ENCODE results near the gene LRPPRC. TPM values are rescaled to one million over a fixed set of nuclear protein-coding genes. Genes with fewer than 3 reads are reported as not detected.

Gene LRPPRC
- total RNA-seq, 2 experiments from 2014 or later = 72.8 to 74.8 TPM

DNA sequence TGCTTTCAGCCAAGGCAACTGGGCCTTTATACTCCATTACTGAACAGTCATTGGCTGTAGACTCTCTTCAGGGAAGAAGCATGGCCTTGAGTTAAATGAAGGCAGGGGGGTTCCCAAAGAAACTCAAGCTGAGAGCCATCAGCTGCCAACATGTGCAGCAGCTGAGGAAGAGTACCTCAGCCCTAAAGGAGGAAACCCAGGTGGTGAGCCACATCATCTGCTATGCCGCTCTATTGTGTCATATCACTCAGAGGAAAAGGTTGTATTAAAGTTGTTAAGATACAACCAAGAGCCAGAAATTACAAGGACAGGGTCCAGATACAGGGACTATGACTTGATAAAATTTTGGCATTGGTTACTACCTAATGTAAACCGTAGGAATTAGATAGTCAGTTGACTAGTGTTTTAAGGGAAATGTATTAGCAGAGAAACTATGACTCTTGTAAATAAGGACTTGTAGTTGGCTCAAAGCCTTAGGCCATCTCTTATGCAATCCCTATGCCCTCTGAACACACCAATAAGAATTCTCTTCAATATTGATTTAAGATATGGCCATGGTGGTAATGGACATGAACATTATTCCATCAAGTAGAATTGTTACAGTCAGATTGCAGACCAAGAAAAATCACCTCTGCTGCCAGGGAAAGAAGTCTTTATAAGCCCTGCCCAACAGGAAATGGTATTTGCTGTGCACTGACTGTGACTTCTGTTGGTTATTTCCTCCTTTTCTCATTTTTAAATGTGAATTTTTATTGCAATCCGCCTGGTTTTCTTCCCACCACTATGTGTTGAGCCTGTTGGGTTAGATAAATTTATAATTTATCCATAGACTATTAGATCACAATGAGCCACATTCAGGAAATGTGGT, 9.2 kb upstream of the LRPPRC start:
- Mint-ChIP-seq H3K9me3 (no peaks in the 10 kb centered on the region), H3K27ac (peak overlapping the region; percentile 58), H3K4me1 (peaks cover 12% of the 10 kb centered on the region), H3K4me3 (peak overlapping the region; percentile 51), H3K27me3 (no peaks in the 10 kb centered on the region), H3K36me3 (no peaks in the 10 kb centered on the region)
- POLR2A ChIA-PET = interaction anchor here (1.0 kb wide), 1 partner anchor 8 kb away, joined by 3 read pairs; no protein-coding TSS in a partner anchor
- ATAC-seq (ENCODE audit: low read depth) (peak; percentile 61), DNase-seq (no peak)

DNA sequence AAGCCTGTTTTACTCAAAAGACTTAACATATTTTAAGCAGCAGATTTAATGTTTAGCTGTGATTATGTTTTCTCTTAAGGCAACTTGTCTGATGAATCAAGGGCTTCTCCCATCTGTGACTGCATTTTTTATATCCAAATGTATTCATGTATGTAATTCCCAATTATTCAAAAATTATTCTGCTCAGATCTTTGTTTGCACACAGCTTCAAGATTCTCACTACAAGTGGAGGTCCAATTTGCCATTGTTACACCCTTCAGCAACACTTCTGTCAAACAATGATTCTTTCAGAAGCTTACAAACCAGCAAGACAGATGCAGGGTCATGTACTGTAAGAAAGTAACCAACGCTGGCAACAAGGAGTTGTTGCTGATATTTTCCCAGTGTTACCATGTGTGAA, 5.9 kb upstream of the LRPPRC start:
- ATAC-seq (ENCODE audit: low read depth) = no peak
- DNase-seq = no peak
- H3K27ac Mint-ChIP-seq = no peak overlapping the region
- H3K9me3 Mint-ChIP-seq = no peaks in the 10 kb centered on the region
- no peaks in the 10 kb centered on the region for H3K27me3 Mint-ChIP-seq
- H3K4me3 Mint-ChIP-seq = no peak overlapping the region
- peaks cover 12% of the 10 kb centered on the region for H3K4me1 Mint-ChIP-seq
- POLR2A ChIA-PET = no interaction called here
- no peaks in the 10 kb centered on the region for H3K36me3 Mint-ChIP-seq

DNA sequence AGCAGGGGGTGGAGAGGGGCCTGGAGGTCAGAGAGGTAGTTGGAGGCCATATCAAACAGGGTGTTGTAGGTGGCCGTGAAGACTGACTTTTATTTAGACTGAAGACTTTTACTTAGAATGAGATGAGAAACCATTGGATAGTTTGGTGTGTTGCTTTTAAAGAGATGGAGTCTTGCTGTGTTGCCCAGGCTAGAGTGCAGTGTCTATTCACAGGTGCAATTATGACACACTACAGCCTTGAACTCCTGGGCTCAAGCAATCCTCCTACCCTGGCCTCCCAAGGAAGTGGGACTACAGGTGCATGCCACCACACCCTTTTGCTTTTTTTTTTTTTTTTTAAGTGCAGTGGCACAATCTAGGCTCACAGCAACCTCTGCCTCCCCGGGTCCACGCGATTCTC, 2.5 kb upstream of the LRPPRC start:
- Mint-ChIP-seq H3K4me3 (no peak overlapping the region), H3K27ac (no peak overlapping the region), H3K36me3 (peaks cover 5% of the 10 kb centered on the region), H3K9me3 (no peaks in the 10 kb centered on the region), H3K27me3 (no peaks in the 10 kb centered on the region), H3K4me1 (peaks cover 20% of the 10 kb centered on the region)
- DNase-seq (no peak), ATAC-seq (ENCODE audit: low read depth) (no peak)
- POLR2A ChIA-PET = no interaction called here

DNA sequence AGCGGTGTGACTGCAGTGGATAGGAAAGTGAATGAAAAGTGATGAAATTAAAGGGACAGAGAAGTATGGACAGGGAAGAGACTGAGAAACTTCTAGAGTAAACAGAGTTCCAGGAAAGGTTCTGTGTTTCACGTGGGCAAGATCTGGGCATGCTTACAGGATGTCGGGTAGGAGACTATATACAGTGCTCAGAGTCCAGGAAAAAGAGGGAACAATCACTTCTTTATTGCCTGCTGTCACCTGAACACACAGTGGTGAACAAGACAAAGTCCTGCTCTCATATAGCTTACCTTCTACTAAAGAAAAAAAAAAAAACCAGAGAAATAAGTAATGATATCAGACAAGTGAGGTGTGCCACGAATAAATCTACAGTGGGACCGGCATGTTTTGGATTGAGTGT, 2.4 kb downstream of the LRPPRC start:
- Mint-ChIP-seq H3K27me3 (no peaks in the 10 kb centered on the region), H3K4me1 (peaks cover 42% of the 10 kb centered on the region), H3K36me3 (peaks cover 23% of the 10 kb centered on the region), H3K27ac (no peak overlapping the region), H3K9me3 (no peaks in the 10 kb centered on the region), H3K4me3 (peak overlapping the region; percentile 86)
- POLR2A ChIA-PET = no interaction called here
- no peak for ATAC-seq (ENCODE audit: low read depth)
- no peak for DNase-seq

DNA sequence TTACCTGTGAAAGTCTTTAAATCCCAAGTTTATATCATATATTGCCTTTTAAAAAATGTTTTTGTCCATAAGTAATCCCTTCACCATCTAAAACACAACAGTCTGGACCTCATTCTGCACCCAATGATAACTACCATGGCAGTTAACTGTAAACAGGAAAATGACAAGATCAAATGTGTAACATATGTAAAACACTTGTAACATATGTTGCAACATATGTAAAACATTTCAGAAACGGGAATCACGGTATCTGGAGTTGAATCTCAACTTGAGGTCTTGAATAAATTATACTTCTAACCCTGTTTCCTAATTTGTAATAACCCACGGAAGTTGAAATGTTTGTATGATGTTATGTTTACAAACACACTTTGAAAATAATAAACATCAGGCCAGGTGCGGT, 6.2 kb downstream of the LRPPRC start:
- ATAC-seq (ENCODE audit: low read depth) = no peak
- H3K4me3 Mint-ChIP-seq = no peak overlapping the region
- no peaks in the 10 kb centered on the region for H3K27me3 Mint-ChIP-seq
- peaks cover 25% of the 10 kb centered on the region for H3K36me3 Mint-ChIP-seq
- DNase-seq = no peak
- H3K27ac Mint-ChIP-seq = no peak overlapping the region
- no peaks in the 10 kb centered on the region for H3K9me3 Mint-ChIP-seq
- POLR2A ChIA-PET = no interaction called here
- H3K4me1 Mint-ChIP-seq = peaks cover 37% of the 10 kb centered on the region

DNA sequence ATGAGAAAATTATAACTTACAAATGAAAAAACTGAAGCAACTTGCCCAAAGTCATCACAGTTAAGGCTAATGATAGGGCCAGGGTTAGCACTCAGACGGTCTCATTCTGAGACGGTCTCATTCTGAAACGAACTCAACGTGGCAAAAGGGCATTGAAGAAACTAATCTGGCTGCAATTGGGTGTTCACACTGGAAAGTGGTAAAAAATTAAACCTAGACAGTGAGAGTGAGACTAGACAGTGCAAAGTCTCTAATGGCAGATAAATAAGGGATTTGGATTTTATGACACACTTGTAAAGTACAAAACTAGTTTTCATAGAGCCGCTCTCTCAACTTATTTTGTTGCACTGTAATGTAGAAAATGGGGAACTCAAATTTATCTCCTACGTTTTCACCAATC, 9.2 kb downstream of the LRPPRC start:
- Mint-ChIP-seq H3K4me1 (peaks cover 18% of the 10 kb centered on the region), H3K9me3 (no peaks in the 10 kb centered on the region), H3K36me3 (peaks cover 11% of the 10 kb centered on the region), H3K27me3 (no peaks in the 10 kb centered on the region), H3K4me3 (no peak overlapping the region), H3K27ac (no peak overlapping the region)
- POLR2A ChIA-PET = interaction anchor here (1.1 kb wide), 1 partner anchor 9 kb away, joined by 3 read pairs; no protein-coding TSS in a partner anchor
- ATAC-seq (ENCODE audit: low read depth) = no peak
- no peak for DNase-seq

DNA sequence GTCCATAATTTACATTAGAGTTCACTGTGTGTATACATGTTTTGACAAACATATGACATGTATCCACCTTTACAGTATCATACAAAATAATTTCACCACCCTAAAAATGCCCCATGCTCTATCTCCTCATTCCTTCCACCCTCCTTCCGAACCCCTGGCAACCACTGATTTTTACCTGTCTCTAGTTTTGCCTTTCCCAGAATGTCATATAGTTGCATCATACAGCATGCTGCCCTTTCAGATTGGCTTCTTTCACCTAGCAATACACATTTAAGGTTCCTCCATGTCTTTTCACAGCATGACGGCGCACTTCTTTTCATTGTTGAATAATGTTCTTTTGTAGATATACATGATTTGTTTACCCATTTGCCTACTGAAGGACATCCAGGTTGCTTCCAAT, 10.4 kb downstream of the LRPPRC start:
- Mint-ChIP-seq H3K36me3 (peaks cover 11% of the 10 kb centered on the region), H3K4me1 (peaks cover 20% of the 10 kb centered on the region), H3K27ac (peak overlapping the region; percentile 1)

DNA sequence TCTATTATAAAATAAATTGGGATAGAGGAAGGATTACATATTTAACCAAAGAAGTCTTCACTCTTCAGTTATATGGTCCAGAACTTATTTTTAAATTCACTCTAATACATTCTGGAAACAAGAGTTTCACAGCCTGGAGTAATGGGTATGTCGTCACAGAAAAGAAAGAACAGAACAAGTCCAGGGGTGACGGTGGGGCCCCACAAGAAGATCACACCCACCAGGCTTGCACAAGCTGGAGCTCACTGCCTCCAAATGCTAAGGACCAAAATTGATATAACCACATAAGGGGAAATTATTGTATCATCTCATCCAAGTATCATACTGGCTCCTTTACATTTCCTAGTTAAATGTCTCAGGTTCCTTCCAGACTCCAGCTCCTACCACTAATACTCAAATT, 11.3 kb downstream of the LRPPRC start:
- Mint-ChIP-seq H3K4me1 (peaks cover 16% of the 10 kb centered on the region), H3K27ac (no peak overlapping the region), H3K9me3 (no peaks in the 10 kb centered on the region), H3K36me3 (peaks cover 17% of the 10 kb centered on the region), H3K27me3 (no peaks in the 10 kb centered on the region), H3K4me3 (no peak overlapping the region)
- POLR2A ChIA-PET = no interaction called here
- no peak for DNase-seq
- no peak for ATAC-seq (ENCODE audit: low read depth)

More for the DNA sequence above, 10.4 kb downstream of the LRPPRC start:
- no peak for DNase-seq
- Mint-ChIP-seq H3K27me3 (no peaks in the 10 kb centered on the region), H3K9me3 (no peaks in the 10 kb centered on the region), H3K4me3 (no peak overlapping the region)
- POLR2A ChIA-PET = no interaction called here
- no peak for ATAC-seq (ENCODE audit: low read depth)

GRCh38 chr2:43980902-43981301, 14.9 kb downstream of the LRPPRC start:
- Mint-ChIP-seq H3K9me3 (no peaks in the 10 kb centered on the region), H3K27me3 (no peaks in the 10 kb centered on the region), H3K4me1 (peaks cover 14% of the 10 kb centered on the region), H3K4me3 (no peak overlapping the region), H3K27ac (no peak overlapping the region), H3K36me3 (peaks cover 15% of the 10 kb centered on the region)
- ATAC-seq (ENCODE audit: low read depth) (no peak), DNase-seq (no peak)
- POLR2A ChIA-PET = interaction anchor here (0.6 to 0.7 kb wide), 2 partner anchors 257 to 741 kb away, joined by 4 to 6 read pairs; no protein-coding TSS in a partner anchor

DNA sequence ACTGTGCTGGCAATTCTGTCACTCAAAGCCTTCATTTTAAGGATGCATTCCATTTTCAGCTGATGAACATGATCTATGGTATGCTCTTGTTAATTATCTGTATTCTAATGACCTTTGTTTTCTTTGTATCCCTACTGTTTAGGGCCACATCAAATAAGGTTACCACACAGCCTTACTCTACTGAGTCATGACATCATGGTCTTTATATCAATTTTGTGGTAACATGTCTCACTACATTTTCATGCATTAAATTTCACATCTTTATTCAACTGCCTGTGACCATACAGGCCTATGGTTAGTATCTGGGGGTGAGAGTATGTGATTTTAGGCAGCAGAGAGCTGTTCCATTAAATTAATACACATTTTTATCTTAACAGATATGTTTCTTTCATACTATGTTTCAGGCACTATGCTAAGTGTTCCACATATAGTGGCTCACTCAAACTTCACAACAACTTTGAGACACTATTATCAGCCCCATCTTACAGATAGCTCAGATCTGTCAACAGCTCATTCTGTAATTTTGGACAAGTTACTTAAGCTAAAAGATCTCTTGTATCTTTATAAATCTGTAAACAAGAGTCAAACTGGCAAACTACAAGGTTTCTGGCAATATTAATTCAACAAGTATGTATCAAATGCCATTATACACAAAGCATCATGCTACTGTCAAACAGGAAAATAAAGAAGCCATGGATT, 18.0 kb downstream of the LRPPRC start:
- peaks cover 26% of the 10 kb centered on the region for H3K36me3 Mint-ChIP-seq
- peaks cover 7% of the 10 kb centered on the region for H3K4me1 Mint-ChIP-seq
- peak overlapping the region; percentile 17 for H3K27ac Mint-ChIP-seq
- H3K27me3 Mint-ChIP-seq = no peaks in the 10 kb centered on the region
- DNase-seq = no peak
- ATAC-seq (ENCODE audit: low read depth) = no peak
- H3K4me3 Mint-ChIP-seq = no peak overlapping the region
- H3K9me3 Mint-ChIP-seq = no peaks in the 10 kb centered on the region
- POLR2A ChIA-PET = interaction anchor here (0.5 to 0.9 kb wide), 2 partner anchors 9 to 36 kb away, joined by 3 read pairs; no protein-coding TSS in a partner anchor

DNA sequence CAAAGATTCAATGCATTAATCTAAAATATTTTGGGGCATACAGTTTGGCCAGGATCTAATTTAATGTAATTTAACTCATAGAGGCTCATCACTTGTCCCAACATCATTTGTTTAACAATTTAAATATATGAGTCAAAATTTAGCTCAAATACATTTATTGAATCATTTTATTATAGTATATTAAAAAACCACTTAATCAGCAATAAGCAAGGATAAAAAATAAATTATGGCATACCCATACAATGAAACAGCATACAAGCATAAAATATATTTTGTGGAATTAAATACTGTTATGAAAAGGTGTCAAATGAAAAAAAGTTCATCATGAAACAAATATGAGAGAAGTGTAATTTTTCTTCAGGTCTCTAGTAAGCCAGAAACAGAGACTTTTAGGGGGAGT, 34.9 kb downstream of the LRPPRC start:
- H3K4me1 Mint-ChIP-seq = peaks cover 6% of the 10 kb centered on the region
- POLR2A ChIA-PET = no interaction called here
- no peaks in the 10 kb centered on the region for H3K27me3 Mint-ChIP-seq
- no peak overlapping the region for H3K27ac Mint-ChIP-seq
- H3K9me3 Mint-ChIP-seq = no peaks in the 10 kb centered on the region
- peaks cover 15% of the 10 kb centered on the region for H3K36me3 Mint-ChIP-seq
- ATAC-seq (ENCODE audit: low read depth) = no peak
- no peak for DNase-seq
- H3K4me3 Mint-ChIP-seq = no peak overlapping the region

DNA sequence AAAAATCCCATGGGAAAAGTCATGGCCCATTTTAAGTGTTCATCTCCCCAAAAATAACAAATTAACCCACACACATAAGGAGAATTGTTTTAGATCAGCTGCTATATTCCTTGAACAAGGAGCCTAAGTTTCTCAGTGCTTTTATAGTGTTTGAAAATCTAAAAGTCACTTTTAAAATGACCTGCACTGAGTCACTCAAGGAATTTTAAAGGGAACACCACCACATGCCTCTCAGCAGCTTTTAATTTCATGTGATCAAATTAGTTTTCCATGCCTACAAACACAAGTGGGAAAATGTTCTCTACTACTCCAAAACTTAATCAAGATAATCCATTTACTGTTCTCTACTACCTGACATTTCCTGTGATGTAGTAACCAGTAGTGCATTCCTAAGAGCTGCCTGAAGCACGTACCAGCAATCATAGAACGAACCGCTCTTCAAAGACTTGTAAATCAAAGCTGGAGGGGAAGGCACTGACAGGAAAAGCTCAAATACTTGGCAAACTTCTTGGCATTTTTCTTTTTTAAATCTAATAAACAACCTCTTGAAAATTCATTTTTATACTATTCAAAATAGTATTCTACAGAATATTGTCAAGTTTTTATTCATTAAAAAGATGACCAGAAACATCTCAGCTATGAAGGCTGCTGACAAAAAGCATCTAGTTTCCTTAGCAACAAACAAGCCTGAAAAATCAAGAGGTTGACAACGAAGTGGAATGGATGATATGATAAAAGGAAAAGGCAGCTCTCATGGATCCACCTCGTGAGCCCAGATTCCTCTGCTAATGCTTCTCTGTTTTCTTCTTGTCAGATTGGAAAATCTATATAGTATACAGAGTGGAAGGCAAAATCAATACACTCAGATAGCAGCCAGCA, 37.2 kb downstream of the LRPPRC start:
- Mint-ChIP-seq H3K36me3 (peaks cover 17% of the 10 kb centered on the region), H3K9me3 (no peaks in the 10 kb centered on the region), H3K4me1 (peaks cover 8% of the 10 kb centered on the region), H3K27me3 (no peaks in the 10 kb centered on the region), H3K4me3 (no peak overlapping the region), H3K27ac (no peak overlapping the region)
- no peak for ATAC-seq (ENCODE audit: low read depth)
- DNase-seq = no peak
- POLR2A ChIA-PET = no interaction called here

- H3K27me3 Mint-ChIP-seq = no peaks in the 10 kb centered on the region
- POLR2A ChIA-PET = no interaction called here
- peaks cover 10% of the 10 kb centered on the region for H3K36me3 Mint-ChIP-seq
- ATAC-seq (ENCODE audit: low read depth) (no peak), DNase-seq (no peak)
- H3K27ac Mint-ChIP-seq = no peak overlapping the region
- H3K4me3 Mint-ChIP-seq = no peak overlapping the region
- no peaks in the 10 kb centered on the region for H3K9me3 Mint-ChIP-seq
- peaks cover 3% of the 10 kb centered on the region for H3K4me1 Mint-ChIP-seq
These were observed 45.3 kb downstream of the LRPPRC start for GRCh38 chr2:43950383-43951008.
